ENCODE data around the gene PCDHB3. TPM values are rescaled to one million over a fixed set of nuclear protein-coding genes. Genes with fewer than 3 reads are reported as not detected.
"Not testable (repeated sequence)": the region's sequence is repeated elsewhere in the genome, so short reads cannot be mapped to it uniquely, and the experiment has no call there.

The PCDHB3 gene
- total RNA-seq, 3 donors from 2014 or later = 3.4 to 6.2 (median 5.4) TPM

- Histone ChIP-seq H3K36me3 (no peaks in the 10 kb centered on the region), H3K9me3 (peaks cover 33 to 59% of the 10 kb centered on the region in 2 donors), H3K4me3 (no peak overlapping the region), H3K27ac (no peak overlapping the region), H3K4me1 (no peaks in the 10 kb centered on the region), H3K27me3 (no peaks in the 10 kb centered on the region)
- no peak for TF ChIP-seq POLR2AphosphoS5 (IDR thresholded peaks at IDR 0.05)
- TF ChIP-seq POLR2A (IDR thresholded peaks at IDR 0.05) = no peak
- TF ChIP-seq CTCF (IDR thresholded peaks at IDR 0.05) = no peak
- intact Hi-C loops (cut with DNase I; ENCODE audit: low total_unique reads) = no loop called here
- no peak for DNase-seq (ENCODE audit: low spot score in 2 of 2)
These were observed 5.1 kb downstream of the PCDHB3 start for GRCh38 chr5:141105350-141105749.

GRCh38 chr5:141119250-141119649 lies 19.0 kb downstream of the PCDHB3 start:
- no peaks in the 10 kb centered on the region for H3K27me3 ChIP-seq
- intact Hi-C loops (cut with DNase I; ENCODE audit: low total_unique reads) = no loop called here
- peaks cover 31 to 59% of the 10 kb centered on the region in 2 donors for H3K9me3 ChIP-seq
- no peak for TF ChIP-seq POLR2A (IDR thresholded peaks at IDR 0.05)
- TF ChIP-seq CTCF (IDR thresholded peaks at IDR 0.05) = no peak
- TF ChIP-seq POLR2AphosphoS5 (IDR thresholded peaks at IDR 0.05) = no peak
- no peak overlapping the region for H3K4me3 ChIP-seq
- DNase-seq (ENCODE audit: low spot score in 2 of 2) = no peak
- H3K27ac ChIP-seq = no peak overlapping the region
- H3K4me1 ChIP-seq = no peaks in the 10 kb centered on the region
- no peaks in the 10 kb centered on the region for H3K36me3 ChIP-seq

GRCh38 chr5:141121563-141121962 lies 21.3 kb downstream of the PCDHB3 start, which contains the start of gene PCDHB4:
PCDHB4 (plus strand) TSS chr5:141121818; CDS start chr5:141121999, 181 bp downstream.
- H3K4me3 ChIP-seq = peak within 1 kb of the TSS; percentile 37 to 51 (median 45)
- intact Hi-C loops (cut with DNase I; ENCODE audit: low total_unique reads) = no loop called here
- TF ChIP-seq POLR2A (IDR thresholded peaks at IDR 0.05) (no peak), CTCF (IDR thresholded peaks at IDR 0.05) (peak in 1 of 3 donors; percentile 26)
- H3K4me1 ChIP-seq = no peaks in the 10 kb centered on the region
- peak within 1 kb of the TSS in 1 of 2 donors; percentile 58 for H3K27ac ChIP-seq
- no peak for DNase-seq (ENCODE audit: low spot score in 2 of 2)
- peaks cover 37 to 55% of the 10 kb centered on the region in 2 donors for H3K9me3 ChIP-seq
- H3K27me3 ChIP-seq = no peaks in the 10 kb centered on the region
- H3K36me3 ChIP-seq = no peaks in the 10 kb centered on the region

GRCh38 chr5:141121985-141122384 lies 21.7 kb downstream of the PCDHB3 start:
- intact Hi-C loops (cut with DNase I; ENCODE audit: low total_unique reads) = no loop called here
- H3K27me3 ChIP-seq = no peaks in the 10 kb centered on the region
- peak overlapping the region; percentile 37 to 51 (median 45) for H3K4me3 ChIP-seq
- no peaks in the 10 kb centered on the region for H3K4me1 ChIP-seq
- H3K27ac ChIP-seq = peak overlapping the region in 1 of 2 donors; percentile 58
- H3K9me3 ChIP-seq = peaks cover 38 to 55% of the 10 kb centered on the region in 2 donors
- no peaks in the 10 kb centered on the region for H3K36me3 ChIP-seq
- TF ChIP-seq POLR2A (IDR thresholded peaks at IDR 0.05) = no peak
- no peak for TF ChIP-seq CTCF (IDR thresholded peaks at IDR 0.05)
- TF ChIP-seq POLR2AphosphoS5 (IDR thresholded peaks at IDR 0.05) = no peak
- no peak for DNase-seq (ENCODE audit: low spot score in 2 of 2)

GRCh38 chr5:141123396-141124135 lies 23.3 kb downstream of the PCDHB3 start:
- H3K27ac ChIP-seq; intact Hi-C loops (cut with DNase I; ENCODE audit: low total_unique reads); H3K27me3 ChIP-seq; H3K36me3 ChIP-seq; DNase-seq (ENCODE audit: low spot score in 2 of 2); H3K4me1 ChIP-seq: not testable (repeated sequence)
- Histone ChIP-seq H3K9me3 (peaks cover 38 to 61% of the 10 kb centered on the region in 2 donors), H3K4me3 (peak overlapping the region in 2 of 3 donors; percentile 2 to 17)
